Measurements from ENCODE around the gene VPREB3. TPM values are rescaled to one million over a fixed set of nuclear protein-coding genes. Genes with fewer than 3 reads are reported as not detected.

VPREB3 gene
- polyA plus RNA-seq, 1 donor (not counting 4 experiments of a cell fraction or from before 2014, with no cell fraction given): not detected

- no peak for FAIRE-seq
- H3K36me3 ChIP-seq (ENCODE audit: control insufficient read depth in 2 of 2, extremely low read depth in 1 of 2, insufficient read depth in 2 of 2, low read length in 2 of 2): peaks cover 33 to 38% of the 10 kb centered on the region in 2 experiments
- dilution Hi-C loops (cut with MboI; ENCODE audit: extremely low pct_ligation_motif_present, low sequenced_read_pairs): no loop called here
Measured at GRCh38 chr22:23708270-23708669, 46.0 kb downstream of the VPREB3 start.

DNA sequence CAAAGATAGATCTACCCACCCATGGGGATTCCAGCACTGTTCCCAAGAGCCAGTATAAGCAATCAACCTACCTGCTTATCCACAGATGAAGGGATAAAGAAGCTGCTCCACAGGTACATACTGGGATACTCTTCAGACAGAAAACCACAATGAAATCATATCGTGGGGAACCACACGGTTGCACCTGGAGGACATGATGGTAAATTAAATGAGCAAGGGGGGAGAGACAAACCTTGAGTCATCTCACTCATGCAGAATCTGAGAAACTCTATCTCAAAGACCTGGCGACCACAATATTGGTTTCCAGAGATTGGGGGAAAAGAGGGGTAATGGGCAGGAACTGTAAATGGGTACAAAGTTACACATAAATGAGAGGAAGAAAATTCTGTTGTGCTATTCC, 48.9 kb downstream of the VPREB3 start:
- no peak for FAIRE-seq

More at GRCh38 chr22:23708270-23708669, 46.0 kb downstream of the VPREB3 start:
- Histone ChIP-seq H3K9me3 (ENCODE audit: control insufficient read depth, low read depth, low read length) (no peaks in the 10 kb centered on the region), H3K9ac (ENCODE audit: control insufficient read depth, extremely low read depth, insufficient read depth, low read length) (no peak overlapping the region), H3K4me2 (ENCODE audit: control insufficient read depth, extremely low read depth, insufficient read depth, low read depth, low read length) (no peak overlapping the region), H2AFZ (ENCODE audit: control insufficient read depth, low read length) (no peak overlapping the region), H3K79me2 (ENCODE audit: control insufficient read depth, insufficient read depth, low read length) (peaks cover 7% of the 10 kb centered on the region), H3K4me1 (ENCODE audit: control insufficient read depth, extremely low read depth, insufficient read depth, low read length) (no peaks in the 10 kb centered on the region), H4K20me1 (ENCODE audit: control insufficient read depth, extremely low read depth, insufficient read depth, low read length) (no peaks in the 10 kb centered on the region), H3K4me3 (ENCODE audit: control insufficient read depth in 2 of 3, extremely low read depth in 1 of 3, insufficient read depth in 2 of 3, low read depth in 1 of 3, low read length in 3 of 3) (no peak overlapping the region), H3K27me3 (ENCODE audit: control insufficient read depth, extremely low read depth, insufficient read depth, low read length) (no peaks in the 10 kb centered on the region), H3K27ac (ENCODE audit: control insufficient read depth, insufficient read depth, low read length) (no peak overlapping the region), H3K9me1 (ENCODE audit: control insufficient read depth, extremely low read depth, insufficient read depth, low read length) (no peaks in the 10 kb centered on the region)
- TF ChIP-seq EZH2 (IDR thresholded peaks at IDR 0.05; ENCODE audit: low read length): no peak
- no peak for DNase-seq (ENCODE audit: low read depth, low spot score)

More for the DNA sequence above, 48.9 kb downstream of the VPREB3 start:
- Histone ChIP-seq H3K79me2 (ENCODE audit: control insufficient read depth, insufficient read depth, low read length) (peaks cover 10% of the 10 kb centered on the region), H3K27me3 (ENCODE audit: control insufficient read depth, extremely low read depth, insufficient read depth, low read length) (no peaks in the 10 kb centered on the region), H3K9me3 (ENCODE audit: control insufficient read depth, low read depth, low read length) (no peaks in the 10 kb centered on the region), H3K4me1 (ENCODE audit: control insufficient read depth, extremely low read depth, insufficient read depth, low read length) (no peaks in the 10 kb centered on the region), H3K4me2 (ENCODE audit: control insufficient read depth, extremely low read depth, insufficient read depth, low read depth, low read length) (no peak overlapping the region), H3K9ac (ENCODE audit: control insufficient read depth, extremely low read depth, insufficient read depth, low read length) (no peak overlapping the region), H2AFZ (ENCODE audit: control insufficient read depth, low read length) (no peak overlapping the region), H3K9me1 (ENCODE audit: control insufficient read depth, extremely low read depth, insufficient read depth, low read length) (no peaks in the 10 kb centered on the region), H3K36me3 (ENCODE audit: control insufficient read depth in 2 of 2, extremely low read depth in 1 of 2, insufficient read depth in 2 of 2, low read length in 2 of 2) (peaks cover 28 to 31% of the 10 kb centered on the region in 2 experiments), H4K20me1 (ENCODE audit: control insufficient read depth, extremely low read depth, insufficient read depth, low read length) (no peaks in the 10 kb centered on the region), H3K27ac (ENCODE audit: control insufficient read depth, insufficient read depth, low read length) (no peak overlapping the region), H3K4me3 (ENCODE audit: control insufficient read depth in 2 of 3, extremely low read depth in 1 of 3, insufficient read depth in 2 of 3, low read depth in 1 of 3, low read length in 3 of 3) (no peak overlapping the region)
- TF ChIP-seq EZH2 (IDR thresholded peaks at IDR 0.05; ENCODE audit: low read length) (no peak), CTCF (optimal IDR thresholded peaks at IDR 0.05 in 1 of 3, IDR thresholded peaks at IDR 0.05 in 1 of 3, conservative IDR thresholded peaks at IDR 0.05 in 1 of 3; ENCODE audit: extremely low read depth in 1 of 3, insufficient read depth in 2 of 3, low read length in 3 of 3) (no peak)
- dilution Hi-C loops (cut with MboI; ENCODE audit: extremely low pct_ligation_motif_present, low sequenced_read_pairs): no loop called here
- DNase-seq (ENCODE audit: low read depth, low spot score): no peak
